NCI-H1105 treated with DMSO at 0.1 percent for 48 hours (cell line): ENCODE measurements around the gene WDHD1.
A peak's percentile ranks its signal among the peaks of the same experiment; 100 is the strongest.
"Not testable (repeated sequence)": the region's sequence is repeated elsewhere in the genome, so short reads cannot be mapped to it uniquely, and the experiment has no call there.

ENCODE experiments used
- DNase-seq: peaks from one replicate; lab custom pipeline; 2025; lab: John Stamatoyannopoulos, UW

Gene WDHD1, protein sequence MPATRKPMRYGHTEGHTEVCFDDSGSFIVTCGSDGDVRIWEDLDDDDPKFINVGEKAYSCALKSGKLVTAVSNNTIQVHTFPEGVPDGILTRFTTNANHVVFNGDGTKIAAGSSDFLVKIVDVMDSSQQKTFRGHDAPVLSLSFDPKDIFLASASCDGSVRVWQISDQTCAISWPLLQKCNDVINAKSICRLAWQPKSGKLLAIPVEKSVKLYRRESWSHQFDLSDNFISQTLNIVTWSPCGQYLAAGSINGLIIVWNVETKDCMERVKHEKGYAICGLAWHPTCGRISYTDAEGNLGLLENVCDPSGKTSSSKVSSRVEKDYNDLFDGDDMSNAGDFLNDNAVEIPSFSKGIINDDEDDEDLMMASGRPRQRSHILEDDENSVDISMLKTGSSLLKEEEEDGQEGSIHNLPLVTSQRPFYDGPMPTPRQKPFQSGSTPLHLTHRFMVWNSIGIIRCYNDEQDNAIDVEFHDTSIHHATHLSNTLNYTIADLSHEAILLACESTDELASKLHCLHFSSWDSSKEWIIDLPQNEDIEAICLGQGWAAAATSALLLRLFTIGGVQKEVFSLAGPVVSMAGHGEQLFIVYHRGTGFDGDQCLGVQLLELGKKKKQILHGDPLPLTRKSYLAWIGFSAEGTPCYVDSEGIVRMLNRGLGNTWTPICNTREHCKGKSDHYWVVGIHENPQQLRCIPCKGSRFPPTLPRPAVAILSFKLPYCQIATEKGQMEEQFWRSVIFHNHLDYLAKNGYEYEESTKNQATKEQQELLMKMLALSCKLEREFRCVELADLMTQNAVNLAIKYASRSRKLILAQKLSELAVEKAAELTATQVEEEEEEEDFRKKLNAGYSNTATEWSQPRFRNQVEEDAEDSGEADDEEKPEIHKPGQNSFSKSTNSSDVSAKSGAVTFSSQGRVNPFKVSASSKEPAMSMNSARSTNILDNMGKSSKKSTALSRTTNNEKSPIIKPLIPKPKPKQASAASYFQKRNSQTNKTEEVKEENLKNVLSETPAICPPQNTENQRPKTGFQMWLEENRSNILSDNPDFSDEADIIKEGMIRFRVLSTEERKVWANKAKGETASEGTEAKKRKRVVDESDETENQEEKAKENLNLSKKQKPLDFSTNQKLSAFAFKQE

DNA sequence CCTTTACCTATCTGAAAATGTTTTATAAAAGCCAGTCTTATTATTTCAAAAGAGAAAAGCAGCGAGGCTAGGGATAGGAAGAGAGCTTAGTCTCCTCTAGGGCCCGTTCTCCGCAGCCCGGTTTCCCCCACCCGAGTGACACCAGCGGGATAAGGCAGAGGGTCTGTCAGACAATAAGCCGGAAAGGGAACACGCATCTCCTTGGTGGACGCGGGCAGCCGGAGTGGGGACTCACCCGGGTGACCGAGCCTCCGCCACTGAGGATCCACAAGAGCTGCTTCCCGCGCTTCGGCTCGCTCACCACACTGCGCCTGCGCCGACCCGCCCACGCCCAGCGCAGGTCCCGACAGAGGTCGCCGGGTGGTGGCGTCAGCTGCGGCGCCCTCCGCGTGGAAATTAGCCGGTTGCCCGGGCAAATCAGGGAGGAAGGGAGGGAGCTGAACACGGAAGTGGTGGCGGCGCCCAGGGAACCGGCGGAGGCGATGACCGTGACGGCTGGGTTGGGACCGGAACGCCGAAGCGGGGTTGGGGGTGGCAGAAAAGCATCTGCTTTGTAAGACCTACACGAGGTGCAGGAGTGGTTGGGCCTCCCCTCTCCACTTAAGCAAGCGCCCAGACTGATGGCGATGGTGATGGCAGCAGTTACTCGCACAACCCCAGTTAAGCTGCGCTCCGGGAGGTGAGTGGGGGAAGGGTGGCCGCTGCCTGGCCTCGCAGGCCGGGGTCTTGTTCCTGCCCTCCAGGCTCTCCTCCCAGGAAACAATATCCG lies at the start of gene WDHD1, which contains the start of gene SOCS4:
WDHD1 (minus strand) TSS at position 307 of the 769 bp plus-strand sequence. CDS start 312 bp downstream, outside the sequence.
SOCS4 (plus strand) TSS at position 444 of the 769 bp plus-strand sequence. CDS start 15,806 bp downstream, outside the sequence.
- peak; percentile 94 for DNase-seq

DNA sequence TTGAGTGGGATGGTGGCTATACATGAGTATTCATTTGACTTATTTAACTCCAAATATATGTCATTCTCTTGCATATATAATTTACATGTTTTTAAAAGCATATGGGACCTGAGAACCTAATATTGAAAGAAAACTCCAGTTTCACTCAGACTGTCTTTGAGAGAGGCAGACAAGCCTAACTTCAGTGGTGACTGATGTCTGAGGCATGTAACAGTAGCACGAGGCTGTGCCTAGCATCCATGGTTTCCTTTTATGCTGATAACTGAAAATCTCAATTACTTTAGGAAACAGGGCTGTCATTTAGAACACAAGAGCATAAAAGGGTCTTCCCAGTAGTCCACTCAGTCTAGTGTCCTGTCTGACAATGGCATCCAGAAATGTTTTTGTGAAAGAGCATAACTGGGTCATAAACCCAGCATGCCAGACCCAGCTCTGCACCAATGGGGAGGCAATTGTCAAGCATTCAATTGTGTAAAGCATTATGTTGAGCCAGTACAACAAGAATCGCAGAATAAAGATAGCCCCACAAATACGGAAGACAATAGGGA lies 48.8 kb upstream of the WDHD1 start:
- DNase-seq = no peak

DNA sequence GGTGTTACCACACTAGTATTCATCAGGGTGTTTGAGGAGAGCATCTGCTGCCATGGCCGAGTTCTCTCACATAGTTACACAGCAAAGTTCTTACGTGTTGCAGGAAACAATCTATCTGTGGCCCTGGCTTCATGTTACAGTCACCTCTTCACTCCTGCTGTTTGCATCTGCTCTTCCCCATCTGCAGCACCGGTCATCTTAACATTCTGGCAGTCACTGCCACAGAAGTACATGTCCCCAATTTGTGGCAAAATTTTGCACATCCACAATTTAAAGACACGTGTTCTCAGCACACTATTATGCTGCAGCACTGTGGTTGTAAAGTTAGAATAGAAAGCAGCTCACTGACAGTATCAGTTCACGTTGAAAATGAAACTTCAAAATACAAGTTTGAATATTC lies 47.8 kb upstream of the WDHD1 start:
- DNase-seq = no peak

DNA sequence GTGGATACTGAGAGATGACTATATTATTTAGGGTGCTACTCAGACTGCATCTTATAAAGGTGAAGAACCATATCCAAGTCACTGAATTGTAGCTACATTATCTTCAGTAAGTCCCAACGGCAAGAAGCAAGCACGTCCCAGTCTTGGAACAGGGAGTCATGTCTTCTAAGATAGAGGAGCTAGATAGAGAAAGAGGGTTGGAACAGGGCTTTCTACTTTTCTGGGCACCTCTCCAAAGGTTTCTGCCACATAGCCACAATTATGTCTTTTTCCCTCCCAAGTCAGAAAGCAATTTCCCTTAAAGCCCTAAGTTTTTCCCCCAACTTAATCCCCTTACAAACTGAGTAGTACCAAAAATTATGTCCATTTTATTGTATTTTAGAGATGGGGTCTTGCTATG lies 47.0 kb upstream of the WDHD1 start:
- DNase-seq = no peak

DNA sequence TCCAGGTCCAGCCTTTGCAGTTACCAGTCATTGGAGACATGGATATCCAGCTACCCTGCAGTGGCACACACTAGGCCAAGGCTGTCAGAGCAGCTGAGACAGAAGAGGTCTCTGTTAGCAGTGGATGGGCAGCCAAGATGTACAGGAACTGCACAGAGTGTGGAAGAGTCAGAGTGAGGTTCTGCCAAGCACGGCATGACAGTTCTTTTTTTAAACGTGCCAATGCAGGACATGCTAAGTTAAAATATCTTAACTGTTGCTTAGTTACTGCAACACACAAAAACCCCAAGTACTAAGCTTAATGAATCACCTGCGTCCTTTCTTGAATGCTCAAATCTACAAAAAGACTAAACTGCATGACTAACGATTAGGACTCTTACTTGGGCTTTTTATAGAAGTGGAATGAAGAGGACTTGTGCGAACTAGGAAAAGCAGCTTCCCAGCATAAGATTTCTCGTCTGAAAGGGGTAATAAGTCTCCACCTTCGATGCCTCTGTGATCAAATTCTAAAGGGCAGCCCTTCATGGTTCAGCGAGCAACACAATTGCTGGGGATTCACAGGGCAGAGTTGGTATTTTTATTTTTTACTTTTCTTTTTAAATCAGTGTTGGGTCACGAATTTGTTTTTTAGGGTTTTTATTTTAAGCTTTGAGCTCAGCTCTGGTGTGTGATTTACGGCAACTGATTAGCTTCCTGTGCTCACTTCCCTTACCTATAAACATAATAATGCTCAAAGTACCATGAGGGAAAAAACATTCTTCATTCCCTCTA lies 45.2 kb upstream of the WDHD1 start:
- no peak for DNase-seq

DNA sequence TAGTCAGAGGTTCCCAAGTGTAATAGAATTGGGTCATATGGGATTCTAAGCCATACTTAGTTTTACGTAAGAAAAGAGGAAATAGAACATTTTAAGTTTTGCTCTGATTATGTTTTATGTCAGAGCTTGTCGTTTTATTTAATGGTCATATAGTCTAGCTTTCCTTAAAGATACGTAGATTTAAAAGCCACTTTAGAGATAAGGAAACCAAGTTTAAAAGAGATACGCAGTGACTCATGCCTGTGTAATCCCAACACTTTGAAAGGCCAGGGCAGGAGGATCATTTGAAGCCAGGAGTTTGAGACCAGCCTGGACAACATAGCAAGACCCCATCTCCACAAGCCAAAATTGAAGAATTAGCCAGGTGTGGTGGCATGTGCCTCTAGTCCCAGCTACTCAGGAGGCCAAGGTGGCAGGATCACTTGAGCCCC lies 44.1 kb upstream of the WDHD1 start:
- no peak for DNase-seq

DNA sequence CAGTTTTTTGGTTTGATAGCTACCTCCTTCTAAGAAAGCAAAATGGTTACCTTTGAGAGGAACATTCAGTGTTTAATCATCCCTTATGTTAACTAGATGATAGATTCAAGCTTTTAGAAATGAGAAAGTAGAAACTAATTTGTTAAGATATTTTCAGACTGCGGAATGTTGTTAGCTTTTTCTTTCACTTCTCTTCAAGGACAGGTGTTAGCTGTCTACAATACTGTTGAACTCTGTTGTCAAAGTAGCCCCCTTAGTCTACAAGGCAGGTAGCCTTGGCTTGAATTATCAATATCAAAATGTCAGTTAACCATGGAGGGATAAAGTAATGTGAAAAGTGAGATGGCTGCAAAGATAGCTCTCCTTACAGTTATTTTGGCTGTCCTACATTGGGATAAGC lies 39.3 kb upstream of the WDHD1 start:
- no peak for DNase-seq

DNA sequence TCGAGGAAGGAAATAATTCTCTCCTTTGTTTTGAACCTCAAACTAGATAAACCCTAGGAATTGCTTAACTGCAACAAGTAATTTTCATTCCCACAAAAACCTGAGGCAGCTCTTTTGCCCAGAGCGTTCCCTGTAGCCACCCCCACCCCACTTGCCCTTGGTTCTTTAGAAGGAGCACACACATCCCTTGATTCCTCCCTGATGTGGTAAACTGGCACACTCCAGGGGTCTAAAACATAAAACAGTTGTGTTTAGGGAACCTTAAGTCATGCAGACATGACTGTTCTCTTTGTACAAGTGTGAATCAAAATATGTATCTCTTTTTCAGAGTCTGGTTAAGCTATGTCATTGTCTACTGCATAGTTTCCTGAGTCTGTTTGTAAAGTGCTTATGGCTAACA lies 38.5 kb upstream of the WDHD1 start:
- DNase-seq = no peak

DNA sequence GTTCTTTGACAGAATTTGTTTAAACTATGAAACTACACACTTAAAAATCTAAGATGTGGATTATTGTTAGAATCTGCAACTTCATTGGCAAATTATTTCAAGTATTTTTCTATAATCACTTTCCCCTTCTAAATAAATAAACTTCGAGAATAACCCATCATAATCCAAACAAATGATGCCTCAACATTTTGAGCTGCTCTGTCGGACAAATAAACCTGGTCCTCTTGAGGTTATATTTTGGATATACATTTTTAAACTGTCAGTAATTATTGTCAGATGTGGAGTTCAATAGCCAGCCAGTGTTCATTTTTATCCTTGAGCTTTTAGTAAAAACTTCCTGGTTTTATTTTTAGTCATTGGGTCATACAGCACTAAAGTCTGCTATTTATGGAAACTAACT lies 38.0 kb upstream of the WDHD1 start:
- not testable (repeated sequence) for DNase-seq

DNA sequence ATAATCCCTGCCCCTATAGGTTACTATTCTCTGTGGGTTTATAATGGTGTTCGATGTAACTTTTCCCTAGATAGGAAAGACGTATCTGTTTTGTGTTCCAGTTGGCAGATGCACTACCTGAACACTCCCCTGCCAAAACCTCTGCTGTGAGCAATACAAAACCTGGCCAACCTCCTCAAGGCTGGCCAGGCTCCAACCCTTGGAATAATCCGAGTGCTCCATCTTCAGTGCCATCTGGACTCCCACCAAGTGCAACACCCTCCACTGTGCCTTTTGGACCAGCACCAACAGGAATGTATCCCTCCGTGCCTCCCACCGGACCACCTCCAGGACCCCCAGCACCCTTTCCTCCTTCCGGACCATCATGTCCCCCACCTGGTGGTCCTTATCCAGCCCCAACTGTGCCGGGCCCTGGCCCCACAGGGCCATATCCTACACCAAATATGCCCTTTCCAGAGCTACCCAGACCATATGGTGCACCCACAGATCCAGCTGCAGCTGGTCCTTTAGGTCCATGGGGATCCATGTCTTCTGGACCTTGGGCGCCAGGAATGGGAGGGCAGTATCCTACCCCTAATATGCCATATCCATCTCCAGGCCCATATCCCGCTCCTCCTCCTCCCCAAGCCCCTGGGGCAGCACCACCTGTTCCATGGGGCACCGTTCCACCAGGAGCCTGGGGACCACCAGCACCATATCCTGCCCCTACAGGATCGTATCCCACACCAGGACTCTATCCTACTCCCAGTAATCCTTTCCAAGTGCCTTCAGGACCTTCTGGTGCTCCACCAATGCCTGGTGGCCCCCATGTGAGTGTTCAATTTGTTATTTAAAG lies 35.8 kb upstream of the WDHD1 start:
- DNase-seq = no peak

DNA sequence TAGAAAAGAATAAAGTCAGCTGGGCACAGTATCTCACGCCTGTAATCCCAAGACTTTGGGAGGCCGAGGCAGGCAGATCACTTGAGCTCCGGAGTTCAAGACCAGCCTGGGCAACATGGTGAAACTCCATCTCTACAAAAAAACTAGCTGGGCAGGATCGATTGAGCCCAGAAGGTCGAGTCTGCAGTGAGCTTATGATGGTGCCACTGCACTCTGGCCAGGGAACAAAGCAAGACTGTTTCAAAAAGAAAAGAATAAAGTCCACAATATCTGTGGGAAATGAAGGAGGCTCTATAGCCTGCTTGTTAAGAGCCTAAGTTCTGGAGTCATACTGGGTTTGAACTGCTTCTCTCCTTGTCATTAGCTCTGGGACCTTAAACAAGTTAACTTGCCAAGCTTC lies 32.4 kb upstream of the WDHD1 start:
- no peak for DNase-seq

DNA sequence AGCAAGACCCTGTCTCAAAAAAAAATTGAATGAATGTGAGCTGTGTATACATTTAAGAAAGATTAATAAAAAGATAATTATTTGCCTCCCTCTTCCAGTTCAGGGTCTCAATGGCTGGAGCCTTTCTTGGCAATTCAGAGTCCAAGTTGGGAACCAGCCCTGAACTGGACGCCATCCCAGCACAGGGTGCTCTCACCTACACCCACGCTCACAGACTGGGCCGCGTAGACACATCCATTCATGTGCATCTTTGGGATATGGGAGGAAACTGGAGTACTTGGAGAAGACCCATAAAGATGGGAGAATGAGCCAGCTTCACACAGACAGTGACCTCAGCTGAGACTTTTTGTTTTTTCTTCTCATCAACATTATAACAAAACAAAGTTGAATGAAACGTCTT lies 31.0 kb upstream of the WDHD1 start:
- DNase-seq = no peak

DNA sequence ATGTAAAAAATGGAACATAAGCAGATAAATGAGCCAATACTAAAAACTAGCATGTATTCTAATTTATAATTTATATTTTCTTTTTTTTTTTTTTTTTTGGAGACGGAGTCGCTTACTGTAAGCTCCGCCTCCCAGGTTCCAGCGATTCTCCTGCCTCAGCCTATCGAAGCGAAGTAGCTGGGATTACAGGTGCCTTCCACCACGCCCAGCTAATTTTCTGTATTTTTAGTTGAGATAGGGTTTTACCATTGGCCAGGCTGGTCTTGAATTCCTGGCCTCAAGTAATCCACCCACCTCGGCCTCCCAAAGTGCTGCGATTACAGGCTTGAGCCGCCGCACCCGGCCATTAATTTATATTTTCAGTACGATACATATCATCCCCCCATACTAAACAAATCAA lies 27.2 kb upstream of the WDHD1 start:
- no peak for DNase-seq

DNA sequence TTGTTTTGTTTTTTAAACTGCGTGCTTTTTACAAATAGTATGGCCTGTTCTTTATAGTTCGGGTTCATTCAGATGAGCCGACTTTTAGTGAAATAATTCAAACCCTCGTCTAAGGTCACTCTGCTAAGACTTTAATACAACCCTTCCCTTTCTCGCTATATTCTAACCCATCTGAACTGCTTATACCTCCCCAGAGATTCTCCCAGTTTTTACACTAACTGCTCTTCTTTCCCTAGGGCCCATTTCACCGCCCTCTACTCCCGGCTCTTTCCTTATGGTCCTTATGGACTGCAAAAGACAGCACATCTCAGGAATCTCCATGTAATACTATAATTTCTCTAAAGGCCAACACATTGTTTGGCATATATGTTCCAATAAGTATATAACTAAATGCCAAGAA lies 26.6 kb upstream of the WDHD1 start:
- no peak for DNase-seq

DNA sequence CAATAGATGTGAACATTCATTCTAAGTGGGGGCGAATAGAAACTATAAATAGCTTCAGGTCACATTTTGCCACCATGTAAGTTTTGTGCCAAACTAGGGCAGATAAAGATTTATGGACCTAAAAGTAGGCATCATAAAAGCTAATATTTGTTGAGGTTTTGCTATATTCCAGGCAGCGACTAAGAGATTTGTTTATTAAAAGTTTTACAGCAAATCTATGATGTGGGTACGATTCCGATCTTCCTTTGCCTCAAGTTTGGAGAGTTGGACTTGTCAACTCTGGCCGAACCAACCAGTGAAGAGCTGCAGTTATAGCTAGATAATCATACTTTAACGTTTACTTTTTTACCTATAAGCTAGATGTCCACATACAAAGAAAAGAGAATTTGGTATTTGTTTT lies 26.1 kb upstream of the WDHD1 start:
- no peak for DNase-seq

DNA sequence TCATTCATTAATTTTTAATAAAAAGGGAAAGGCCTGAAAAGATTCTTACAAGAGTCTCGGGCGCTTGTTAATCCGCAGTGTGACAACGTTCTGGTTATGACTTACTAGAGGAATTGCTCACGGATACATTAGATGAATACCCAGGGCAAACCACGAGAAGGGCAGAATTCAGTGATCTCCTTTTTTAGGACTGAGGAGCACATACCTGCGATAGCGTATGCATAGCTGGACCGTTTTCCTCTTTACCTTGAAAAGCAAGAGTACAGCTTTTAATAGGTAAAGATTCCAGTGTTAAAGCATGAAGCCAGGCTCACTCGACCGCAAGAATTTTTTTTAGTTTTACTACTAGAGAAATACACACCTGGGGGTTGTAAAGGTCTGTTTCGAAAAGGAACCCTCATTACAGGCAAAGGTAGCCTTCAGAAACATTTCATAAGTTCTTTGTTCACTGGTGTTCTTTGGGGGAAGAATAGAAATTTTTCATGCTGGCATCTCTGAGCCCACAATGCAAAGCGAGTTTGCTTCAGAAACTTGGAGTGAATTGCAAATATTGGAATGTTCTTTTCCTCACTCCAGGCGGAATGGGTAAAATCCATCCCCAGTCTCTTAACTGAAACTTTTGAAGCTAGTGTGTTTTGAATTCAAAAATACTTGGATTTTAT lies 25.5 kb upstream of the WDHD1 start:
- DNase-seq = peak; percentile 71

DNA sequence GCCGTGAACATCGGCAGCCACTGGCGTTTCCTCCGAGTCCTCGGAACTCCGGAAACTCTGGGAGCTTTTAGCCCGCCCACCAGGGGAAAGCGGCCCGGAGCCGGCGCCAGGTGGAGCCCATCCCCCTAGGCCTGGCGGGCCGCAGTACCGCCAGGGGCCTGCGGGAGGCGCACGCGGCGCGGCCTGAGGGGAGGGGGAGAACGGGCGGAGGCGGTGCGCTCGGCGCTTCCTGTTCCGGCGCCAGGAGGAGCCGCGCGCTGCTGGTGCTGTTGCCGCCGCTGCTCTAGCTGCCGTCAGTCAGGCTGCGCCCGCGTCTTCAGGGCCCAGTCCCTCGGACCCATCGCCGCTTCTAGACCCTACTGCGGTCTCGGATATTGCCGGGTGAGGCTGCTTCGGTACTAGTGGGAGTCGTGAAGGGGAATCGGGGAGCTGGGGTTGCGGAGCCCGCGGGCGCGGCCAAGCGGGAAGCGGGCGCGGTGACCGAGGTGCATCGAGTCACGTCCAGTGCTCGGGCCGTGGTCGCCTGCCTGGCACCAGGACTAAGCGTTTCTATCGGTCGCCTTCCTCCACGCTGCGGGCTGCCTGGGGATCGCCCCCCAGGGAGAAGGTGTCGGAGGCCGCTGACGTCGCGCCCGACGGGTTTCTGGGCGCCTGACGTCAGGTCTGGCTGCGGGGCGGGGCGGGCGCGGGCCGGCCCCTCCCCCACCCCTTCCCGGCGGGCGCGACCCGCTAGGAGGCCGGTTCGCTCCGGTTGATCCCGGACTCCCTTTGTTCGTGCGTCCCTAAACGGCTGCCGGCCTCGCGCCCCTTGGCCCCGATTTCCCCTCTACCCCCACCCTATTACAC lies 24.7 kb upstream of the WDHD1 start, which contains the start of gene MAPK1IP1L:
MAPK1IP1L (plus strand) TSS at position 225 of the 846 bp plus-strand sequence. CDS start 10,037 bp downstream, outside the sequence.
- peak; percentile 91 for DNase-seq

DNA sequence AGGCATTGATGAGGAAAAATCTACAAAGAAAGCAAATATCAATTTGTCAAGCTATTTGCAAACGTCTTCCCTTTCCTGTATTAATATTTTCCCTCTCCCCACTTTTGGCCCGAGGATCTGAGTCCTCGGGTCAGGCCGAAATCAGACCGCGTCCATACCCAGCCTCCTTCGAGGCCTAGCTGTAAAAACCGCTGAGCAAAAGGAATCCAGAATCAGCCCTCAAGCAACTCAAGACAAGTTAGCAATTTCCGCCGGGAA lies 24.2 kb upstream of the WDHD1 start:
- DNase-seq = no peak
